H1 (cell line): ENCODE results near the gene CCDC141. TPM values are rescaled to one million over a fixed set of nuclear protein-coding genes. Genes with fewer than 3 reads are reported as not detected.

Experiments used
- CTCF ChIA-PET: fragments of 300-600 bp; sonication (Branson Sonifier 250); formaldehyde crosslinking; loops from one replicate; lab custom pipeline; 2021; ENCODE audit not compliant: partially characterized antibody; lab: Charles Lee
- POLR2A ChIA-PET: fragments of 300-600 bp; sonication (Branson Sonifier 250); formaldehyde crosslinking; loops from one replicate; lab custom pipeline; 2021; ENCODE audit warnings: inconsistent platforms; ENCODE audit not compliant: partially characterized antibody; lab: Charles Lee
- DNase-seq, 2 experiments: peaks; one replicate each; pipeline versions ENCODE4 v3.0.0 to v3.0.0-alpha.2; 2010 to 2022; ENCODE audit warnings: low spot score in 2 of 2, low read depth in 1 of 2, mixed read lengths in 1 of 2
- FAIRE-seq: peaks from 2 replicates; lab custom pipeline; 2011; peaks lifted over from hg19 to GRCh38; lab: Jason Lieb, UNC
- H2AFZ ChIP-seq: 2 replicates; pipeline ENCODE4 v1.8.1; 2012; ENCODE audit warnings: low read length, inconsistent platforms
- H2AK5ac ChIP-seq: 2 replicates; pipeline ENCODE4 v1.6.1; 2013; ENCODE audit warnings: low read depth, low read length
- H2BK120ac ChIP-seq: replicated peaks from 2 replicates; pipeline ENCODE3; 2013; ENCODE audit warnings: low read depth, low read length, inconsistent platforms
- H2BK12ac ChIP-seq: 2 replicates; pipeline ENCODE4 v1.6.1; 2013; ENCODE audit warnings: low read depth, low read length
- H2BK15ac ChIP-seq: 2 replicates; pipeline ENCODE4 v1.6.1; 2013; ENCODE audit warnings: low read length
- H2BK20ac ChIP-seq: 2 replicates; pipeline ENCODE4 v1.6.1; 2013; ENCODE audit warnings: low read length
- H2BK5ac ChIP-seq: 2 replicates; pipeline ENCODE4 v1.6.1; 2013; ENCODE audit warnings: low read depth, low read length
- H3K14ac ChIP-seq: 2 replicates; pipeline ENCODE4 v1.6.1; 2013; ENCODE audit warnings: inconsistent platforms; ENCODE audit not compliant: insufficient read length
- H3K18ac ChIP-seq: 2 replicates; pipeline ENCODE4 v1.6.1; 2013; ENCODE audit warnings: low read length; ENCODE audit errors: extremely low read depth
- H3K23ac ChIP-seq: 2 replicates; pipeline ENCODE4 v1.6.1; 2013; ENCODE audit warnings: inconsistent platforms; ENCODE audit not compliant: insufficient read length
- H3K23me2 ChIP-seq: 2 replicates; pipeline ENCODE4 v1.6.1; 2013; ENCODE audit warnings: low read depth, low read length
- H3K27ac ChIP-seq: 2 replicates; pipeline ENCODE4 v1.6.1; 2011; ENCODE audit warnings: low read depth, low read length, inconsistent platforms
- H3K27me3 ChIP-seq, 4 experiments: replicated peaks in 1 of 4; 1 replicate in 1 of 4; 2 replicates in 3 of 4; pipeline versions ENCODE4 v1.6.1 to v1.8.1; 2011 to 2013; ENCODE audit warnings: low read length in 3 of 4, mild to moderate bottlenecking in 3 of 4, inconsistent platforms in 2 of 4, mixed read lengths in 2 of 4, moderate library complexity in 1 of 4; ENCODE audit not compliant: control insufficient read depth in 3 of 4, insufficient read depth in 3 of 4; ENCODE audit errors: extremely low read depth in 1 of 4
- H3K36me3 ChIP-seq, 4 experiments: 2 replicates each; pipeline versions ENCODE4 v1.6.1 to v1.8.1; 2011 to 2013; ENCODE audit warnings: mild to moderate bottlenecking in 4 of 4, low read length in 3 of 4, moderate library complexity in 2 of 4, control low read depth in 1 of 4, inconsistent platforms in 1 of 4; ENCODE audit not compliant: insufficient read depth in 4 of 4, control insufficient read depth in 2 of 4
- H3K4ac ChIP-seq: replicated peaks from 2 replicates; pipeline ENCODE3; 2013; ENCODE audit warnings: low read length, low read depth, mixed read lengths, inconsistent platforms; ENCODE audit not compliant: insufficient read length
- H3K4me1 ChIP-seq, 4 experiments: replicated peaks in 1 of 4; 1 replicate in 1 of 4; 2 replicates in 3 of 4; pipeline versions ENCODE4 v1.6.1 to v1.8.1; 2011 to 2013; ENCODE audit warnings: low read length in 3 of 4, inconsistent platforms in 2 of 4, mixed read lengths in 1 of 4; ENCODE audit not compliant: insufficient read depth in 4 of 4, control insufficient read depth in 3 of 4
- H3K4me2 ChIP-seq, 2 experiments: 2 replicates each; pipeline versions ENCODE4 v1.6.1 to v1.8.1; 2011 to 2013; ENCODE audit warnings: low read depth in 2 of 2, low read length in 2 of 2, control low read depth in 1 of 2, inconsistent platforms in 1 of 2, mild to moderate bottlenecking in 1 of 2; ENCODE audit not compliant: insufficient read depth in 1 of 2
- H3K4me3 ChIP-seq, 4 experiments: fragments of 200-600, 300-600 bp in 1 of 4; sonication (generic), shearing (Covaris generic), sonication (Bioruptor Twin) in 1 of 4; 2 replicates each; pipeline versions ENCODE4 v1.5.1 to v1.8.1; 2011 to 2016; ENCODE audit warnings: low read length in 4 of 4, low read depth in 3 of 4, control low read depth in 2 of 4, inconsistent platforms in 2 of 4, mild to moderate bottlenecking in 2 of 4, mixed read lengths in 1 of 4, moderate library complexity in 1 of 4; ENCODE audit not compliant: insufficient read depth in 2 of 4; ENCODE audit errors: extremely low read depth in 1 of 4
- H3K56ac ChIP-seq: replicated peaks from 2 replicates; pipeline ENCODE3; 2013; ENCODE audit warnings: low read depth, mild to moderate bottlenecking, mixed read lengths, low read length, inconsistent platforms; ENCODE audit not compliant: insufficient read length
- H3K79me1 ChIP-seq: 2 replicates; pipeline ENCODE4 v1.6.1; 2013; ENCODE audit warnings: low read depth, low read length, control low read depth
- H3K79me2 ChIP-seq, 2 experiments: 2 replicates each; pipeline versions ENCODE4 v1.6.1 to v1.8.1; 2012 to 2013; ENCODE audit warnings: low read length in 2 of 2, mild to moderate bottlenecking in 2 of 2, inconsistent platforms in 1 of 2; ENCODE audit not compliant: insufficient read depth in 2 of 2, control insufficient read depth in 1 of 2
- H3K9ac ChIP-seq, 4 experiments: replicated peaks in 1 of 4; 1 replicate in 1 of 4; 2 replicates in 3 of 4; pipeline versions ENCODE4 v1.6.1 to v1.8.1; 2011 to 2013; ENCODE audit warnings: low read depth in 3 of 4, low read length in 3 of 4, control low read depth in 2 of 4, mild to moderate bottlenecking in 2 of 4, moderate library complexity in 2 of 4, inconsistent platforms in 1 of 4; ENCODE audit errors: extremely low read depth in 1 of 4
- H3K9me3 ChIP-seq, 2 experiments: 2 replicates each; pipeline versions ENCODE4 v1.6.1 to v1.8.1; 2012 to 2013; ENCODE audit warnings: mild to moderate bottlenecking in 2 of 2, moderate library complexity in 2 of 2, control low read depth in 1 of 2, inconsistent platforms in 1 of 2, low read depth in 1 of 2, low read length in 1 of 2, mixed read lengths in 1 of 2; ENCODE audit not compliant: insufficient read depth in 2 of 2
- H4K20me1 ChIP-seq, 2 experiments: replicated peaks in 1 of 2; 2 replicates each; pipeline versions ENCODE3 to v1.8.1; 2011 to 2013; ENCODE audit warnings: inconsistent platforms in 2 of 2, low read length in 2 of 2, mild to moderate bottlenecking in 1 of 2; ENCODE audit not compliant: insufficient read depth in 2 of 2, control insufficient read depth in 1 of 2
- H4K5ac ChIP-seq: 2 replicates; pipeline ENCODE4 v1.6.1; 2013; ENCODE audit warnings: low read length, low read depth, mixed read lengths, inconsistent platforms; ENCODE audit not compliant: insufficient read length
- H4K8ac ChIP-seq: 2 replicates; pipeline ENCODE4 v1.8.0; 2013; ENCODE audit warnings: mild to moderate bottlenecking, moderate library complexity, low read length, inconsistent platforms; ENCODE audit not compliant: insufficient read depth; ENCODE audit errors: extremely low read depth
- H4K91ac ChIP-seq: replicated peaks from 2 replicates; pipeline ENCODE3; 2013; ENCODE audit warnings: low read length, mixed read lengths, inconsistent platforms; ENCODE audit not compliant: insufficient read length
- BCL11A ChIP-seq, 2 experiments: IDR thresholded peaks; one replicate each; pipeline ENCODE4 v1.6.1; 2011; ENCODE audit warnings: low read depth in 2 of 2, low read length in 2 of 2, mild to moderate bottlenecking in 2 of 2
- CHD2 ChIP-seq: IDR thresholded peaks from 2 replicates; pipeline ENCODE4 v1.6.1; 2012; ENCODE audit warnings: low read length, improper control_type of control experiment
- CREB1 ChIP-seq: IDR thresholded peaks from 2 replicates; pipeline ENCODE4 v1.6.1; 2012; ENCODE audit warnings: inconsistent platforms
- EP300 ChIP-seq, 2 experiments: IDR thresholded peaks; 1 replicate in 1 of 2; 2 replicates in 1 of 2; pipeline ENCODE4 v1.6.1; 2011 to 2012; ENCODE audit warnings: low read depth in 2 of 2, low read length in 2 of 2, mild to moderate bottlenecking in 2 of 2, borderline replicate concordance in 1 of 2, inconsistent platforms in 1 of 2, moderate library complexity in 1 of 2
- KDM1A ChIP-seq: fragments of 200-600, 300-600 bp; sonication (generic); IDR thresholded peaks from 2 replicates; pipeline ENCODE4 v1.7.1; 2016; ENCODE audit warnings: mild to moderate bottlenecking, low read length, borderline replicate concordance
- KDM4A ChIP-seq: IDR thresholded peaks from one replicate; pipeline ENCODE4 v1.7.1; 2012; ENCODE audit warnings: low read depth, mild to moderate bottlenecking, moderate library complexity, low read length, inconsistent platforms; ENCODE audit not compliant: severe bottlenecking
- MAX ChIP-seq: IDR thresholded peaks from 2 replicates; pipeline ENCODE4 v1.6.1; 2012; ENCODE audit warnings: inconsistent platforms
- NANOG ChIP-seq: IDR thresholded peaks from 2 replicates; pipeline ENCODE4 v1.6.1; 2011; ENCODE audit warnings: low read length, low read depth, mild to moderate bottlenecking, inconsistent platforms; ENCODE audit not compliant: insufficient read depth, poor library complexity, severe bottlenecking
- POLR2A ChIP-seq, 2 experiments: IDR thresholded peaks; 1 replicate in 1 of 2; 2 replicates in 1 of 2; pipeline ENCODE4 v1.6.1; 2011; ENCODE audit warnings: low read depth in 2 of 2, low read length in 2 of 2, mild to moderate bottlenecking in 2 of 2; ENCODE audit errors: control extremely low read depth in 1 of 2
- RNF2 ChIP-seq: fragments of 200-900, 300-1000 bp; sonication (generic); IDR thresholded peaks from 2 replicates; pipeline ENCODE4 v1.7.1; 2016; ENCODE audit warnings: borderline replicate concordance, low read depth, mild to moderate bottlenecking, antibody characterized with exemption, low read length; ENCODE audit not compliant: poor library complexity, severe bottlenecking; ENCODE audit errors: missing control alignments
- RXRA ChIP-seq: IDR thresholded peaks from 2 replicates; pipeline ENCODE4 v1.6.1; 2011; ENCODE audit warnings: low read depth, mild to moderate bottlenecking, low read length, moderate library complexity; ENCODE audit not compliant: insufficient read depth
- SP4 ChIP-seq: IDR thresholded peaks from 2 replicates; pipeline ENCODE4 v1.6.1; 2012; ENCODE audit warnings: low read length, inconsistent platforms
- TAF1 ChIP-seq: IDR thresholded peaks from 2 replicates; pipeline ENCODE4 v1.6.1; 2011; ENCODE audit warnings: mild to moderate bottlenecking, low read depth, low read length
- TEAD4 ChIP-seq: IDR thresholded peaks from 2 replicates; pipeline ENCODE4 v1.6.1; 2012; ENCODE audit warnings: low read depth, low read length, inconsistent platforms, mixed read lengths
- YY1 ChIP-seq: IDR thresholded peaks from 2 replicates; pipeline ENCODE4 v1.6.1; 2011; ENCODE audit warnings: low read depth, mild to moderate bottlenecking, low read length
- WGBS, 2 experiments: shearing (Covaris generic) in 1 of 2; methylation state at CpG; one replicate each; pipeline versions ENCODE4 v1.1.6 to v1.1.7; 2013 to 2015; ENCODE audit warnings: low lambda C conversion rate in 2 of 2, mixed read lengths in 2 of 2, inconsistent platforms in 1 of 2, low coverage in 1 of 2, missing lambda C conversion rate in 1 of 2; ENCODE audit not compliant: insufficient replicate concordance in 2 of 2, insufficient coverage in 1 of 2, insufficient read length in 1 of 2; ENCODE audit errors: extremely low coverage in 1 of 2, missing lambda C conversion rate in 1 of 2; 5-methylcytosine and 5-hydroxymethylcytosine counted together
- polyA plus RNA-seq, 7 experiments: library from polyadenylated mRNA; depleted of rRNA in 3 of 7; stranded (reverse) in 5 of 7; unstranded in 2 of 7; fragments of >200 nt in 5 of 7; fragments of 200-250 nt in 2 of 7; gene quantifications; 1 replicate in 5 of 7; 2 replicates in 1 of 7; 4 replicates in 1 of 7; pipeline versions ENCODE4 v1.2.1 to v1.2.3, GENCODE V29; 2011 to 2013; ENCODE audit warnings: missing spikeins in 2 of 7, mixed read lengths in 2 of 7
- total RNA-seq: library from RNA; stranded (reverse); fragmentation: NEBNext Ultra II Directional; extraction: Animal tissue kit (Norgen Biotek cat#: 25700); gene quantifications from 2 replicates; pipeline ENCODE4 v1.2.1, GENCODE V29; 2021

The CCDC141 gene
- total and polyA plus RNA-seq, 2 of the 8 experiments (the other 6 are each of a cell fraction or from before 2014, with no cell fraction given): 0.56 to 21.6 TPM

- CTCF ChIA-PET: interaction anchor here (1.0 to 1.6 kb wide), 4 partner anchors 14 to 193 kb away, joined by 3 to 6 read pairs (median 4); no protein-coding TSS in a partner anchor
- Histone ChIP-seq H2BK5ac (no peak overlapping the region), H2AK5ac (no peak overlapping the region), H3K4me2 (no peak overlapping the region), H2BK15ac (no peak overlapping the region), H4K5ac (no peak overlapping the region), H2BK20ac (no peak overlapping the region), H3K23ac (no peak overlapping the region), H3K4me1 (peaks cover 0 to 3% (median 0%) of the 10 kb centered on the region in 4 experiments; a peak in 1 of 7 replicates), H3K79me2 (no peaks in the 10 kb centered on the region), H3K27me3 (no peaks in the 10 kb centered on the region), H4K8ac (no peak overlapping the region), H2BK120ac (no peak overlapping the region), H2BK12ac (no peak overlapping the region), H3K56ac (no peak overlapping the region), H4K91ac (no peak overlapping the region), H3K18ac (no peak overlapping the region), H4K20me1 (no peaks in the 10 kb centered on the region), H3K4ac (no peak overlapping the region), H3K23me2 (no peaks in the 10 kb centered on the region), H3K4me3 (no peak overlapping the region), H3K79me1 (no peaks in the 10 kb centered on the region), H3K14ac (no peak overlapping the region), H2AFZ (no peak overlapping the region), H3K27ac (no peak overlapping the region), H3K9ac (no peak overlapping the region), H3K36me3 (no peaks in the 10 kb centered on the region), H3K9me3 (no peaks in the 10 kb centered on the region)
- 79% methylated on average over 1 of the region's 1 CpG; no CpG with 5 or more reads in 1 of the 2 experiments for WGBS, 2 experiments
- FAIRE-seq: no peak
- DNase-seq: no peak
- POLR2A ChIA-PET: interaction anchor here (0.9 kb wide), 1 partner anchor 15 kb away, joined by 4 read pairs; no protein-coding TSS in a partner anchor
- TF ChIP-seq SP4: no peak
- TF ChIP-seq POLR2A (IDR thresholded peaks at IDR 0.05; ENCODE audit: control extremely low read depth in 1 of 2, low read depth in 2 of 2, low read length in 2 of 2): no peak
- TF ChIP-seq RXRA: no peak
- TF ChIP-seq TEAD4: no peak
- no peak for TF ChIP-seq CREB1
- no peak for TF ChIP-seq BCL11A (IDR thresholded peaks at IDR 0.05; ENCODE audit: low read depth in 2 of 2, low read length in 2 of 2)
- no peak for TF ChIP-seq KDM4A
- no peak for TF ChIP-seq TAF1
- no peak for TF ChIP-seq CHD2
- no peak for TF ChIP-seq KDM1A
- no peak for TF ChIP-seq RNF2
- no peak for TF ChIP-seq YY1
- no peak for TF ChIP-seq EP300 (IDR thresholded peaks at IDR 0.05; ENCODE audit: borderline replicate concordance in 1 of 2, low read depth in 2 of 2, low read length in 2 of 2)
- no peak for TF ChIP-seq NANOG
- no peak for TF ChIP-seq MAX
These were observed 222.8 kb downstream of the CCDC141 start for GRCh38 chr2:178827111-178827510.
